HG02642 (cell line): ENCODE data around the gene NUMB.

ENCODE experiments used
- ATAC-seq: cut with Tn5 transposase; IDR thresholded peaks from one replicate; pipeline ENCODE4 v1.9.1; 2021; ENCODE audit warnings: mild to moderate bottlenecking; ENCODE audit not compliant: unreplicated experiment, poor library complexity

Gene NUMB

DNA sequence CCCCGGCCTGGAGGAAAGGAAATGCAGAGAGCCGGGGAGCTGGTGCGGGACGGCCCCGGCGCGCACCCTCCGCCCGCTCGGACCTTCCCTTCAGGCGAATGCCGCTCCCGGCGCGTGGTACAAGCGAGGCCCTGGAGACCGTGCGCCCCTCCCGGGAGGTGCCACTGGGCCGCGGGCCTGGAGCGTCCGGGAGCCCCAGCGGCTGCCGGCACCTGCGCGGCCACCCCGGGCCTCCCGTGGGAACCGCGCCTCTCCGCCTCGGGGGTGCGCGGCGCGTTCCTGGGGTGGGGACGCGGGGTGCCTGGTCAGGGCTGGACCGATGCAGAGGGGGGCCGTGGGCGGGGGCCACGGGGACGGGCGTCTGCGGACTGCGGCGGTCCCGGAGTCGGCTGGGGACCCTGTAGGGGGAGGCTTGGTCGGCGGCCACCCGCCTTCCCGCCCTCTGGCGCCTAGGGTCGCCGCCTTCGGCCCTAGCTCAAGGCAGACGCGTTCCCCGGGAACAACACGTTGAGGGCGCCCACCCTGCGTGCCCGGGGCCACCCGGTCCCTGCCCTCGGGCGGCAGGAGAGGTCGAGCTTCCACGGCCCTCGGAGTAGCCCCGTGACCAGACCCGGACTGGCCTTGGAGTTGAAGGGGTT is 220.4 kb downstream of the NUMB start:
- ATAC-seq, result no peak

- no peak for ATAC-seq
Measured at GRCh38 chr14:73237219-73237785, 221.0 kb downstream of the NUMB start, which contains the start of gene PAPLN. PAPLN (plus strand) TSS chr14:73237506; CDS start chr14:73239779, 2,273 bp downstream.

GRCh38 chr14:73236752-73237218 is 221.6 kb downstream of the NUMB start:
- ATAC-seq, result no peak

DNA sequence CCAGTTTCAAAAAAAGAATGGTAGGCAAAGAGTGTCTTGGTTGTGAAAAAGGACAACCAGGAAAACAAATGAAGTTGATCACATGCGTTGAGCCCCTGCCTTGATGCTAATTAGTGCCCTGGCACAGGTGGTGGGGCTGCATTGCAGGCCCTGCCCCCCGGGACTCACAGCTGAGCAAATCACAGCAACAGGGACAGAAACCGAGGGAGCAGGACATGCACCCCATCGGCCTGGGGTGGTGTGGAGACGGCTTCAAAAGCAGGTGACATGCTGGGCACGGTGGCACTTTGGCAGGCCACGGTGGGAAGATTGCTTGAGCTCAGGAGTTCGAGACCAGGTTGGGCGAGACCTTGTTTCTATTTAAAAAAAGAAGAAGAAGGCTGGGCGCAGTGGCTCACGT is 222.2 kb downstream of the NUMB start:
- ATAC-seq, result no peak

DNA sequence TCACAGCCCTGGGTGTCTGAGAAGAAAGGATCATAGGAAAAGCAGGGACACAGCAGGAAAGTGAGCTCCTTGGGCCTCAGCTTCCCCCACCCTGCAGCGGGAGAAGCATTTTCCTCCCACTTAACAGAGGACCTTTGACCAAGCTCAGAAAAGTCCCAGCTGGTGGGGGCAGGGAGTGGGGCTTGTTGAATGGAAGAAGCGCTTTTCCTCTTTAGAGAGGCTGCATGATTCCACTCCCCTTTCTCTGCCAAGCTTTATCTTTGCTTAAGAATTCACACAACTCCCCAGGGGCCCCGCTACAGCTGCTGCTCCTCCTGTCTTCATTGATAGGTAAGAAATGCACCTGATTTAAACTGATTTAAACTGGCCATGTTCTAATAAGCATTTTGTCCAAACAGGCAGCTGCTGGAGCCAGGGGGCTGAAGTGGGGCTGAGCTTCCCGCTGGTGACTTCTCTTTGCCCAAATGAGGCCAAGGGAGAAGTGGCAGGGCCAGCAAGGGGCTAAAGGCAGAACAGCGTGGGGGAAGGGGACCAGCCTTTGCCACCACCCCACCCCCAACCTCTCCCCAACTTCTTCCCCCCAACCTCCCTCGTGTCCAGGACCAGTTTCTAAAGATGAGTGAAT is 222.7 kb downstream of the NUMB start:
- ATAC-seq, result no peak

DNA sequence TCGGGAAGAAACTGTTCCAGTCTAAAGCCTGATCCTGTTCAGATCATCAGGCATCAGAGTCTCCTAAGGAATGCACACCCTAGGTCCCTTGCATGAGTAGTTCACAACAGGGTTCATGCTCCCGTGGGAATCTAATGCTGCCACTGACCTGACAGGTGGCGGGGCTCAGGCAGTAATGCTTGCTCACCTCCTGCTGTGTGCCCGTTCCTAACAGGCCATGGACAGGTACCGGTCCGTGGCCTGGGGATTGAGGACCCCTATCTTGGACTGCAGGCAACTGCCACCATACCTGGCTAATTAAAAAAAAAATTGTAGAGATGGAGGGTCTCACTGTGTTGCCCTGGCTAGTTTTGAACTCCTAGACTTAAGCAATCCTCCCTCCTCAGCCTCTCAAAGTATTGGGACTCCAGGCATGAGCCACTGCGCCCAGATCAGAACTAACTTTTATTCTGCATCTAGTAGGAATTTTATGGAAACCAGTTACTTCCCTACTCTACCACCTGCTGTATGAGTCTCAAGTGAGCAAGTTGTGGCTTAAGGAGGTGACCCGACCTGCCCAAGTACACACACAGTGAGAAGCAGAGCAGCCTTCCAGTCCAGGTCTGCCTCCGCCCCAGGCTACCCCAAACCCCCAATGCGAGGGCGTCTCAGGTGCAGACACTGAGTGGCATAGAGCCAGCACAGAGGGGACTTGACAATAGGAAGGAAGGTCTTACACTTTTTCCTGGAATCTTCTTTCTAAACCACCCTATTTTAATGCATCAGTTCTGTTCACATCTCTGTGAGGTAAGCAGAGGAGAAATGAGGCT is 223.6 kb downstream of the NUMB start:
- no peak for ATAC-seq

DNA sequence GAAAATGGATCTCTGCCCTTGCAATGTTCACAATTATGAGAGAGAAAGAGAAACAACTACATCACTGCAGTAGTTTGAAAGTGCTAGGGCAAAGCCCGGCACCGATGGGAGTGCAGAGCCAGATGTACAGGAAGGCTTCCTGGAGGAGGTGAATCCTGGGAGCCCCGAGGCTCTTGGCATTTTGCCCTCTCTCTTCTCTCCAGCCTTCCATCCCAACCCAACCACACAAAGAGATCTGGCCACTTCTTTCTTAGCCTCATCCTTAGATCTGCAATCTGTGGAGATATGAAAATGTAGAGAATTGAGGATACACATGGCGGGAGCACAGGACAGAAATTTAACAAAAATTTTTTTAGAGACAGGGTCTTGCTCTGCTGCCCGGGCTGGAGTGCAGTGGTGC is 224.3 kb downstream of the NUMB start:
- no peak for ATAC-seq

DNA sequence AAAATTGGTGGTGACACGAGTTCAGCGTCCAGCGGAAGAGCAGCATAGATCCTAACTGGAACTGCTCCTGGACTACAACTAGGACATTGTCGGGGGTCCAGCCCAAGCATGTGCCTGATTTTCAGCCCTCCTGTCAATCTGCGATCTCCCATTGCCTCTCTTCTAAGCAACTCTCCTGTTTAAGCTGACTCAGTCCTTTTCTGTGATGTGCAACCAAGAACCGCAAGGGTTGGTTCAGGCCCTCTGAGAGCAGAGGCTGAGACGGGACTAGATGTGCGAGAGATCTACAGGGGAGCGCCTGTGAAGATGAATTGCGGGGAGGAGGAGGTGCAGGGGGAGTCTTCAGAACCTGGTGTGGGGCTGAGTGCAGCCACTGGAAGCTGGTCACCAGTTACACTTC is 224.8 kb downstream of the NUMB start:
- ATAC-seq, result no peak

DNA sequence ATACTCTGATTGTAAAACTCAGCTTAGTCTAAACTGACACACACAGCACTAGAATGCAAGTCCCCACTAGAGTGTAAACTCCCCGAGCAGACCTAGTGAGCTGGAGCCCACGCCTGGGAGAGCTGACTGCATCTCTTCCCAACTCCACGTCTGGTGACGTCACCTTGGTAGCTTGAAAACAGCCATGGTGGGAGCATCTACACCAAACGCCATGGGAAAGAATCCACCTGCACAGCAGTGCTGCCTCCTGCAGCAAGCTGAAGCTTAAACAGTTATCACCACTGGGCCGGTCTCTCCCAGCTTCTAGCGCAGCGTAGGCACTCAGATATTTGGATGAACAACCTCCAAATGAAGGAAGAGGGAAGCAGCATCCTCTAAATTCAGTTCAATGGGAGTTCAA is 225.4 kb downstream of the NUMB start:
- no peak for ATAC-seq

GRCh38 chr14:73231981-73232851 is 226.1 kb downstream of the NUMB start:
- no peak for ATAC-seq

DNA sequence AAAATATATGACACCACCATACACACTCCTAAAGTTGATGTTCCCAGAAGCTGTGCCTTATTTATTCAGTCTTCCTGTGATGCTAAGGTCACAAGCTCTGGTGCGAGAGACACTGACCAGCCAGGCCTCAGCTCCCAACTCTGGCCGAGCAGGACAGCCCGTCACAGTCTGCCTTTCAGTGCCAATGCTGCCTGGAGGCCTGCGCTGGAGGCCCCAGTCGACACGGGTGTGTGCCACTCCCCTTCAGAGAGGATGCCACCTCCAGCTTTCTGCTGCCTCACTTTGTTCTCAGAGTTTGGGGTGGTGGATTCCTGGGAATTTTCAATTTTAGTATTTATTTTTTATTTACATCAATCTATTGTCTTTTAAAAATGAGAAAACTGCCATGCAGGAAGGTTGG is 228.3 kb downstream of the NUMB start:
- no peak for ATAC-seq

- ATAC-seq, result no peak
Measured at GRCh38 chr14:73227812-73228781, 230.2 kb downstream of the NUMB start.

DNA sequence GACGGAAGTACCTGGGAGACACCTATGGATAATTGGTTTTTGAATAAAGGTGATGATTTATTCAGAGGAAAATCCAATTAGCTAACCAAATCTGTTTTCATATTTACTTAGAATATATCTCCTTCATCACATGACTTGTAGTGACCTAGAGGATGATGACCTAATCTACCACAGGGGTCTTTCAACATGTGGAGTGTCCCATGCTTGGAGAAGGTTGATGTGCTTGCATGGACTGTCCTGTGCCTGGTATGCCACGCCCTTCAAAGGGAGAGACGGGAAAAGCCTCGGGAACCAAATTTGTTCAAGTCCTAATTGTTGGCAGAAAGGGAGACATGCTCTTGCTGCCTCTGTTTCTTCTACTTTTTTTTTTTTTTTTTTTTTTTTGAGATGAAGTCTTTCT is 232.8 kb downstream of the NUMB start:
- ATAC-seq, result no peak
